Glomerular endothelial cell (primary cell): ENCODE data around the gene GH1. TPM values are rescaled to one million over a fixed set of nuclear protein-coding genes. Genes with fewer than 3 reads are reported as not detected.
"Not testable (repeated sequence)": the region's sequence is repeated elsewhere in the genome, so short reads cannot be mapped to it uniquely, and the experiment has no call there.

Experiments used
- DNase-seq: peaks from one replicate; pipeline ENCODE4 v3.0.0-alpha.2; 2011; ENCODE audit warnings: low read depth, low spot score; ENCODE audit errors: extremely low read depth
- total RNA-seq: library from RNA; depleted of rRNA; stranded (reverse); fragments of >200 nt; gene quantifications from 2 replicates; pipeline ENCODE4 v1.2.3, GENCODE V29; 2015

The GH1 gene
- not detected in 2 replicates for total RNA-seq

- not testable (repeated sequence) for DNase-seq
These were observed at the start of gene GH1 for GRCh38 chr17:63918789-63919305. TSS of gene GH1 (minus strand) at chr17:63918839. CDS start at chr17:63918776, 63 bp downstream.

- DNase-seq, result no peak
These were observed 49.3 kb upstream of the GH1 start for GRCh38 chr17:63967953-63968352.

GRCh38 chr17:63966646-63967264 is 48.1 kb upstream of the GH1 start:
- DNase-seq, result no peak

GRCh38 chr17:63963123-63963522 is 44.5 kb upstream of the GH1 start:
- no peak for DNase-seq

GRCh38 chr17:63962298-63962744 is 43.7 kb upstream of the GH1 start:
- no peak for DNase-seq

GRCh38 chr17:63961355-63962212 is 42.9 kb upstream of the GH1 start:
- DNase-seq, result no peak

GRCh38 chr17:63960430-63960829 is 41.8 kb upstream of the GH1 start:
- no peak for DNase-seq

- DNase-seq, result no peak
These were observed 41.4 kb upstream of the GH1 start for GRCh38 chr17:63960006-63960405.

GRCh38 chr17:63956296-63956920 is 37.8 kb upstream of the GH1 start:
- no peak for DNase-seq

GRCh38 chr17:63955791-63956190 is 37.2 kb upstream of the GH1 start:
- no peak for DNase-seq

GRCh38 chr17:63955232-63955631 is 36.6 kb upstream of the GH1 start:
- no peak for DNase-seq

GRCh38 chr17:63954402-63955063 is 35.9 kb upstream of the GH1 start:
- no peak for DNase-seq

- DNase-seq, result no peak
These were observed 32.6 kb upstream of the GH1 start for GRCh38 chr17:63950940-63951907.

GRCh38 chr17:63949576-63950250 is 31.1 kb upstream of the GH1 start:
- DNase-seq, result no peak

GRCh38 chr17:63948521-63948920 is 29.9 kb upstream of the GH1 start:
- no peak for DNase-seq

- no peak for DNase-seq
These were observed 29.2 kb upstream of the GH1 start for GRCh38 chr17:63947711-63948330.

- no peak for DNase-seq
These were observed 28.1 kb upstream of the GH1 start for GRCh38 chr17:63946440-63947363.
